Lung (tissue), 12 donors: Measurements from ENCODE around the gene AZU1. TPM values are rescaled to one million over a fixed set of nuclear protein-coding genes. Genes with fewer than 3 reads are reported as not detected.
"Not testable (repeated sequence)": the region's sequence is repeated elsewhere in the genome, so short reads cannot be mapped to it uniquely, and the experiment has no call there.

ENCODE experiments used
- ATAC-seq: fragments of 200-7000 bp; cut with Tn5 transposase; one replicate; pipeline ENCODE4 v1.9.1; 2020; ENCODE audit warnings: moderate number of reproducible peaks; ENCODE audit not compliant: insufficient read depth, low FRiP score
- DNase-seq, 3 donors: peaks; one replicate each; pipeline ENCODE4 v3.0.0-alpha.2; 2013 to 2017
- H3K27ac ChIP-seq, 2 donors: one replicate each; pipeline ENCODE4 v1.5.1; 2013; ENCODE audit warnings: mild to moderate bottlenecking in 2 of 2, moderate library complexity in 2 of 2, control low read depth in 1 of 2, inconsistent platforms in 1 of 2, low read depth in 1 of 2, low read length in 1 of 2
- H3K27me3 ChIP-seq, 3 donors: one replicate each; pipeline ENCODE4 v1.5.1; 2013; ENCODE audit warnings: low read length in 2 of 3; ENCODE audit not compliant: control insufficient read depth in 3 of 3, insufficient read depth in 3 of 3
- H3K36me3 ChIP-seq, 4 donors: one replicate each; pipeline ENCODE4 v1.5.1; 2013; ENCODE audit warnings: low read length in 4 of 4, mild to moderate bottlenecking in 1 of 4, moderate library complexity in 1 of 4; ENCODE audit not compliant: control insufficient read depth in 4 of 4, insufficient read depth in 4 of 4
- H3K4me1 ChIP-seq, 5 donors: one replicate each; pipeline ENCODE4 v1.5.1; 2013; ENCODE audit warnings: low read length in 5 of 5, mild to moderate bottlenecking in 2 of 5, moderate library complexity in 1 of 5; ENCODE audit not compliant: control insufficient read depth in 5 of 5, insufficient read depth in 5 of 5
- H3K4me3 ChIP-seq: one replicate; pipeline ENCODE4 v1.5.1; 2013; ENCODE audit warnings: mild to moderate bottlenecking, control low read depth, moderate library complexity
- H3K9ac ChIP-seq, 2 donors: one replicate each; pipeline ENCODE4 v1.5.1; 2013; ENCODE audit warnings: low read length in 2 of 2, control low read depth in 1 of 2; ENCODE audit not compliant: insufficient read depth in 1 of 2
- H3K9me3 ChIP-seq, 4 donors: one replicate each; pipeline ENCODE4 v1.5.1; 2013; ENCODE audit warnings: low read length in 3 of 4, mild to moderate bottlenecking in 1 of 4, moderate library complexity in 1 of 4; ENCODE audit not compliant: control insufficient read depth in 4 of 4, insufficient read depth in 3 of 4
- CTCF ChIP-seq: IDR thresholded peaks from 2 replicates; pipeline ENCODE4 v1.5.1; 2012; ENCODE audit warnings: mild to moderate bottlenecking; ENCODE audit errors: control extremely low read depth, extremely low read depth
- WGBS, 2 donors: extraction: QIAGEN DNeasy Blood & Tissue Kit; methylation state at CpG; one replicate each; pipeline ENCODE4 v1.1.7; 2013; 5-methylcytosine and 5-hydroxymethylcytosine counted together
- polyA plus RNA-seq, 2 donors: library from polyadenylated mRNA; stranded (reverse); fragments of 200-250 nt; gene quantifications; one replicate each; pipeline ENCODE4 v1.2.1, GENCODE V29; 2013
- total RNA-seq, 2 donors: library from RNA; depleted of rRNA in 1 of 2; stranded (reverse); fragments of >200 nt in 1 of 2; gene quantifications; one replicate each; pipeline ENCODE4 v1.2.1, GENCODE V29; 2014 to 2021
- donor health status: control.
- donor health status: control.
- donor health status: Bipolar disorder and iron deficiency.
- donor health status: healthy.
- donor health status: DM: yes; HTN: yes; CAD: no.

The AZU1 gene
- total and polyA plus RNA-seq, 4 donors: 2.0 to 9.8 (median 4.4) TPM

GRCh38 chr19:852136-853013 lies 24.7 kb downstream of the AZU1 start, which contains the start of gene ELANE:
TSS of gene ELANE (plus strand) at chr19:852303. CDS start at chr19:852329, 26 bp downstream.
- TF ChIP-seq CTCF: no peak
- no peak for ATAC-seq
- no peak within 1 kb of the TSS for H3K4me3 ChIP-seq
- H3K4me1 ChIP-seq: peaks cover 0 to 10% (median 0%) of the 10 kb centered on the region in 5 donors
- peaks cover 0 to 5% (median 0%) of the 10 kb centered on the region in 3 donors for H3K27me3 ChIP-seq
- H3K9me3 ChIP-seq: no peaks in the 10 kb centered on the region
- 33 to 49% methylated on average over 48 to 55 of the region's 55 CpGs for WGBS, 2 donors
- H3K9ac ChIP-seq: no peak within 1 kb of the TSS
- no peak for DNase-seq
- H3K36me3 ChIP-seq: no peaks in the 10 kb centered on the region
- peak within 1 kb of the TSS in 1 of 2 donors; percentile 54 for H3K27ac ChIP-seq

- H3K27me3 ChIP-seq: peaks cover 0 to 5% (median 0%) of the 10 kb centered on the region in 3 donors
Measured at GRCh38 chr19:853014-853585, 25.5 kb downstream of the AZU1 start.

GRCh38 chr19:853614-854220 lies 26.1 kb downstream of the AZU1 start:
- H3K27me3 ChIP-seq: not testable (repeated sequence)

More at GRCh38 chr19:853014-853585, 25.5 kb downstream of the AZU1 start:
- Histone ChIP-seq H3K27ac (no peak overlapping the region), H3K4me1 (peaks cover 0 to 9% (median 0%) of the 10 kb centered on the region in 5 donors), H3K9me3 (no peaks in the 10 kb centered on the region), H3K36me3 (no peaks in the 10 kb centered on the region), H3K4me3 (no peak overlapping the region), H3K9ac (no peak overlapping the region)
- 13 to 21% methylated on average over 45 to 67 of the region's 67 CpGs for WGBS, 2 donors
- ATAC-seq: no peak
- no peak for TF ChIP-seq CTCF
- no peak for DNase-seq

GRCh38 chr19:854549-854948 lies 26.9 kb downstream of the AZU1 start:
- Histone ChIP-seq H3K27ac (no peak overlapping the region), H3K36me3 (no peaks in the 10 kb centered on the region), H3K4me1 (peaks cover 0 to 15% (median 6%) of the 10 kb centered on the region in 5 donors), H3K27me3 (peaks cover 0 to 2% (median 0%) of the 10 kb centered on the region in 3 donors), H3K4me3 (no peak overlapping the region), H3K9ac (no peak overlapping the region), H3K9me3 (no peaks in the 10 kb centered on the region)
- TF ChIP-seq CTCF: no peak
- 62 to 68% methylated on average over 6 of the region's 6 CpGs for WGBS, 2 donors
- ATAC-seq (no peak), DNase-seq (no peak)

More at GRCh38 chr19:853614-854220, 26.1 kb downstream of the AZU1 start:
- DNase-seq, H3K27ac ChIP-seq, H3K9ac ChIP-seq, H3K4me3 ChIP-seq, H3K9me3 ChIP-seq, H3K4me1 ChIP-seq, ATAC-seq, H3K36me3 ChIP-seq: not testable (repeated sequence)
- 55 to 71% methylated on average over 10 to 11 of the region's 17 CpGs for WGBS, 2 donors
